ENCODE data around the gene BCL11B.

The BCL11B gene

GRCh38 chr14:99286761-99287160 lies 14.8 kb upstream of the BCL11B start:
- DNase-seq (ENCODE audit: low read depth), result no peak

- no peak for DNase-seq (ENCODE audit: low read depth)
Observed at GRCh38 chr14:99284254-99285004, 12.4 kb upstream of the BCL11B start.

- DNase-seq (ENCODE audit: low read depth), result no peak
Observed at GRCh38 chr14:99282261-99283050, 10.5 kb upstream of the BCL11B start.

- DNase-seq (ENCODE audit: low read depth), result no peak
Observed at GRCh38 chr14:99281396-99281795, 9.4 kb upstream of the BCL11B start.

- DNase-seq (ENCODE audit: low read depth), result no peak
Observed at GRCh38 chr14:99280852-99281251, 8.9 kb upstream of the BCL11B start.

- DNase-seq (ENCODE audit: low read depth), result no peak
Observed at GRCh38 chr14:99280066-99280731, 8.2 kb upstream of the BCL11B start.

DNA sequence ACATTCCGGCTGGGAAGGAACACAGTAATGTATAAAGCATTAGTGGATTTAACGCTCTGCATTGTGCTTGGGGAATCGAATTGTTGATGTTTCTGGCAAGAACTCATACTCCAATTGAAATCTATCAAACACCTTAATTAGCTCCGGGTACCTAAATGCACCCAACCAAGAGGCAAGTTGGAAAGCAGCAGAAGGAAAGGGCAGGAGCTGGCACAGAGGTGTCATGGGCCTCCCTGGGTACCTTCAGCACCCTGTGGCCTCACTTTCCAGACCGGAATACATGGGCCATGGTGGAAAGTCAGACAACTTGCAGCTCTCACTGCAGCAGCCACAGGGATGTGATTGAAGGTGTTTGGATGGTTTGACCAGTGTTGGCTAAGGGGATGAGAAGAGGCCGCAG lies 6.8 kb upstream of the BCL11B start:
- no peak for DNase-seq (ENCODE audit: low read depth)

DNA sequence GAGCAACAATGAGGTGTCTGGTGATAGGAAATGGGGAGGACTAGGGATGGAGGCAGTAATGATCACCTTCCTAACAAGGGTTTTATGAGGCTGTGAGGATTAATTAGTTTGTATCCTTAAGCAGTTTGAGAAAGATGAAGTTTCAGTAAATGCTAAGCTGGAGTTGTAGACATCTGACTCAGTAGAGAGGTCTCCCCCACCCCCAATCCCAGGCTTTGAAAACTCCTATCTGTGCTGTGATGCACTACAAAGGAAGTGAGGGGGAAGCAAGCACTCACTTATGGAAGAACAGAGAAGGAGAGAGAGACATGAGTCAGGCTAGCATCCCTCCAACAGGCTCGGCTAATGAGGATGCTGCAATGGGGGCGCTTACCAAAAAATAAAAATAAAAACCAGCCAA lies 5.5 kb upstream of the BCL11B start:
- DNase-seq (ENCODE audit: low read depth), result no peak

- DNase-seq (ENCODE audit: low read depth), result no peak
Observed at GRCh38 chr14:99276482-99276881, 4.5 kb upstream of the BCL11B start.

DNA sequence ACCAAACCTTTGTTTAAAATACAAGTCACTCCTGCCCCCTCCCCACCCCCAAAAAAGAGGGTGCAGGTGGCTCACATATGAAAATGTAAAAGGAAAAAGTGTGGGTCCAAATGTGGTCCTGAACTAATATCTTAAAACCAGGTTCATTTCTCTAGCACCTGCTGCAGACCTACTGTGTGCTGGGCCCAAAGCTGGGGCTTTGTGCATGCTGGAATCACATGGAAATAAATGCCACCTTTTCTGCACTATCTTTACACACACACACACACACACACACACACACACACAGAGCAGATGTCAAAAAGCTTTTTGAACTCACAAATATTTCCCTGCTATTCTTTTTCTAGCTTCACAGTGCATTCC lies 3.2 kb upstream of the BCL11B start:
- DNase-seq (ENCODE audit: low read depth), result no peak

DNA sequence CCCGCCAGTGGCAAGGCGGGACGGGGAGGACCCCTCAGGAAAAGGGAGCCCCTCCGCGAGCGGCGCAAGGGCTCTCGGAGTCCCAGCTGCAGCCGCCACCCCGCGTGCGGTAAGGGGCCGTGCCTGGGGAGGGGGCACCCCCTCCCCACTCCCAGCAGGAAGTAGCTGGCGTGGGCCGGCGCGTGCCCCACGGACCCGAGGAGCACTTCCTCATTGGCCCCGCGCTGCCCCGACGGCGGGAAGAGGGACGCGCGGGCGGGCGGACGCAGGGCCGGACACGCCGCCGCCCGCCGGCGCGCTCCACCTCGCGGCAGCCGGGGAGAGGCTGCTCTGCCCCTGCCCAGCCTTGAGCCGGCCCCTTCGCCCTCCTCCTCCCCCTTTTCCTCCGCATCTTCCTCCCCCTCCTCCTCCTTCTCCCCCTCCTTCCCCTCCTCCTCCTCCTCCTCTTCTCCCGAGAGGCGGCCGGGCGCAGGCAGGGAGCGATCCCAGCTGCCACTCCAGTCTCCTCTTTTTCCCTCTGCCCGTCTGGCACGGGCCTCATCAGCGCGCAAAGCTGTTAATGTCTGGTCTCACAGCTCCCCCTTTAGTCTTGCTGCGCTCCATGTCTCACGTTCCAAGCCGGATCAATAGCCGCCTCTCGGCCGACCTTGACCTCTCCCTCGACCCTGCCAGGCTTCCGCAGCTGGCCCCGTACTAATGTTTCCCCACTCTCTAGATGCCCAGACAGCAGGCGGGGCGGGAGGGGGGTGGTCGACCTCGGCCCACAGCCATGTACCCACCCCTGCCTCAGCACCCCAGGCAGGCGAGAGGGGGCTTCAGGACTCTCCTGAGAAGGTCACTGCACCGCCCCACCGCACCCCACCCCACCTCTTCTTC lies 2.6 kb upstream of the BCL11B start:
- no peak for DNase-seq (ENCODE audit: low read depth)

- no peak for DNase-seq (ENCODE audit: low read depth)
Observed at GRCh38 chr14:99273766-99274345, 1.9 kb upstream of the BCL11B start.

- DNase-seq (ENCODE audit: low read depth), result no peak
Observed at GRCh38 chr14:99272899-99273765, 1.1 kb upstream of the BCL11B start.

- DNase-seq (ENCODE audit: low read depth), result no peak
Observed at GRCh38 chr14:99272632-99272898, 568 bp upstream of the BCL11B start.

DNA sequence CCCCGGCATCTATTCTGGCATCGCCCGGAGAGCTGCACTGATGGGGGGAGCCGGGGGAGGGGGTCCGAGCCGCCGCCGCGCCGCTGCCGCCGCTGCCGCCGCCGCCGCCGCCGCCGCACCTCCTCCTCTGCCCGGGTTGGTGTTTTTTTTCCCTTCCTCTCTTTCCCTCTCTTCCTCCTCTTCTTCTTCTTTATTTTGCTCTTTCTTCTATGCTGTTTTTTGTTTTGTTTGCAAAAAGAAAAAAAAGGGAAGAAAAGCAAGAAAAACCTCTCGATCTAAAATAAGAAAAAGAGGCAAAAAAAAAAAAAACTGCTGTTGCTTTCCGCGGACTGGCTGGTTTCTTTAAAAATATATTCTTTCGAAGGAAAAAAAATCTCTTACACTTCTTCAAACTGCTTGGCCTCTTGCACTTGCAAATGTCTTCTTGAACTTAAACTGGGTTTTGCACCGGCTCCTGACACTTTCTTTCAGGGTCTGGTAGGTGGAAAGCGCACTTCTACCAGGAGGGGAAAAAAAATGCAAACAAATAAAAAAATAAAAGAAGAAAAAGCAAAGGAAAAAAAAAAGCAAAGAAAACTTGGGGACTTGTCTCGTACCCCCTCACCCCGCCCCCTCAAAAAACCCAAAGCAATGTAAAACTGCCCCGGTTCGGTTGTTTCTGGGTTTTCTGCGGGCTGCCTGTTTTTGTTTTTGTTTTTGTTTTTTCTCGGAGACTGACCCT lies 616 bp downstream of the BCL11B start:
- DNase-seq (ENCODE audit: low read depth), result no peak

DNA sequence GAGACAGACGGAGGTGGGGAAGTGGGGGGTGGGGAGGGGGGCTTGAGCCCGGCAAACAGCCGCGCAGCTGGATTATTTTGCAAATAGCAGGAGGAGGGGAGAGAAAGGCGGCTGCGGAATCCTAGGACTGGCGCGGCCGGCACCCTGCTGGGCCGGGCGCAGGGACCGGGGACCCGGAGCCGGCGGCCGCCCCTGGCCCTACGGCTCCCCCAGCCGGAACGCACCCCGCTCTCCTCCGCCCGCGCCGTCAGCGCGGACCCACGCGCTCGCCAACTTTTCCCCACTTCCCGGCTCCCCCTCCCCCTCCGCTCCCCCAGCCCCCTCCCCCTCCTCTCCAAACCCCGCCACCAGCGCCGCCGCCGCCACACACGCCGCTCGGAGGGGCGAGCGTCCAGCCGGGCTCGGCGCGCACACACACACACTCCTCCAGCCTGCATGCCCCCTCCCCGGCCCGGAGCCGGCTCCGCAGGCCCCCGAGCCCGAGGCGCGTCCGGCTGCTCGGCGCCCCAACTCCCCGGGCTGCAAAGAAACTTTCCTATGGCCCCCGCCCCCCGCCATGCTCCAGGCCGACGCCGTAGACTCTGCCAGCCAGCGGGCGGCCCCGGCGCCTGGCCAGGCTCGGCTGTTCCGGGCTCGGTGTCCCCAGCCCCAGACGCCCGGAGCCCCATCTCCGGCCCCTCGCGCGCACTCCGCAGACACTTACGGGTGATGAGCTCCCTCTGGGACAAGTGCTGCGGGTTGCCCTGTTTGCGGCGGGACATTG lies 1.4 kb downstream of the BCL11B start:
- no peak for DNase-seq (ENCODE audit: low read depth)

DNA sequence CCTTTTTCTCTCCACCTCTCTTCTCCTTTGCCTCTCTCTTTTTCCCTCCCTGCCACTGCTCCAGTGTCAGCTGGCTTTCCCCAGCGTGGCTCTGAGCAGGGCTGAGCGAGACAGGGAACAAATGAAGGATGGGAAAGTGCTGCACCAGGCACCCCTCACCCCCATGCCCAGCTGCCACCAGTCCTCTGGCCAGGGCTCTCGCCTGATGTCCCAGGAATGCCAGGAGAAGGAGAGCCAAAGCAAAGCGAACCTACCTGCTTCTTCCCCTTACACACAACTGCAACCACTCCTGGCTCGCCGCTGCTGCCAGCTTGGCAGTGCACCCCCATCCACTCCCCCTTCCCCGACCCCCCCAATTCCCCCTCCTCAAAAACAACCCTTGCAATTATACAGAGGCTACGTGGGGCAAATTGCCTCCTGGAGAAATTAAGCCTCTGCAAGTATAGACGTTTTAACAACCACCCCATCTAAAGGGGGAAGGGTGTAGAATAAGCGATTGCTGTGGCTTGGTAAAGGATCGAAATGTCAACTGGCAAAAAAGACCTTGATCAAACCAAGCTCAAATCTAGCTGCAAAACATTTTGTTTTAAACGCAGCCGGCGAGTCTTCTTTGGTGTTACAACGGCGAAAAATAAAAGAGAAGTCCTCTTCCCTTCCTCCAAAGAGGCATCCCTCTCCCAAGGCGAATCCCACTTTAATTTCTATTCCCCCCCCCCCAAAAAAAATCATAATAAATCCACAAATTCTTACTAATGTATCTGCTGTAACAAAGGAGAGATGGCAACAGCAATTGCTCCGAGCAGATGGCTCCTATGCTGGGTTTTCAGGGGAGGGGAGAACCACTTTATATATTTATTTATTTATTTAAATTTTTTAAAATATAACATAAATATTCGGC lies 2.9 kb downstream of the BCL11B start:
- no peak for DNase-seq (ENCODE audit: low read depth)

Measured in stimulated activated CD8-positive, alpha-beta memory T cell treated with anti-CD3 and anti-CD28 coated beads, Interleukin-7, amount 100 ng/mL, for 24 hours (primary cell).